A549 (cell line): ENCODE data around the gene DLG1.

ENCODE experiments used
- CTCF ChIP-seq: fragments of >200 bp; sonication (Bioruptor Twin); formaldehyde crosslinking; IDR thresholded peaks from 3 replicates; pipeline ENCODE4 v1.5.1; 2016
- MAX ChIP-seq: IDR thresholded peaks from 2 replicates; pipeline ENCODE4 v1.6.1; 2012
- NR3C1 ChIP-seq: fragments of >200 bp; sonication (Bioruptor Twin); formaldehyde crosslinking; IDR thresholded peaks from 3 replicates; pipeline ENCODE4 v1.6.1; 2017
- POLR2A ChIP-seq: IDR thresholded peaks from 2 replicates; pipeline ENCODE4 v1.6.1; 2012; ENCODE audit warnings: mild to moderate bottlenecking, low read length
- SMC3 ChIP-seq: fragments of >200 bp; sonication (Bioruptor Twin); formaldehyde crosslinking; IDR thresholded peaks from 3 replicates; pipeline ENCODE4 v1.6.1; 2018; ENCODE audit warnings: inconsistent platforms
- TF ChIP-seq, protein P1 (sequence below): fragments of >200 bp; sonication (Bioruptor Twin); formaldehyde crosslinking; IDR thresholded peaks from 3 replicates; pipeline ENCODE4 v1.6.1; 2016

DNA sequence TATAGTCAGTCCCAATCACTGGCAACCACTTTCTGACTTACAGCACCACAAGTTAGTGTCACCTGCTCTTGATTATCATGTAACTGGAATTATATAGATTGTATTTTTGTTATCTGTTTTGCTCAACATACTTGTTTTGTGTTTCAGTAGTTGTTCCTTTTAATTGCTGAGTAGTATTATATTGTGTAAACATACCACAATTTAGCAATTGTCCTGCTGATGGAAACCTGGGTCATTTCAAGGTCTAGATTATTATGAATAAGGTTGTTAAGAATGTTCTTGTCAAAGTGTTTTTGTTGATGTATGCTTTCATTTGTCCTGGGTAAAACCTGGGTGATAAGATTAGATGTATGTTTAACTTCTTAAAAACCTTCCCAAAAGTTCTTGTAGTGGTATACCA is 186.7 kb downstream of the DLG1 start:
- no peak for TF ChIP-seq SMC3
- TF ChIP-seq POLR2A = no peak
- TF ChIP-seq CTCF = no peak
- no peak for TF ChIP-seq NR3C1
- TF ChIP-seq, protein P1, sequence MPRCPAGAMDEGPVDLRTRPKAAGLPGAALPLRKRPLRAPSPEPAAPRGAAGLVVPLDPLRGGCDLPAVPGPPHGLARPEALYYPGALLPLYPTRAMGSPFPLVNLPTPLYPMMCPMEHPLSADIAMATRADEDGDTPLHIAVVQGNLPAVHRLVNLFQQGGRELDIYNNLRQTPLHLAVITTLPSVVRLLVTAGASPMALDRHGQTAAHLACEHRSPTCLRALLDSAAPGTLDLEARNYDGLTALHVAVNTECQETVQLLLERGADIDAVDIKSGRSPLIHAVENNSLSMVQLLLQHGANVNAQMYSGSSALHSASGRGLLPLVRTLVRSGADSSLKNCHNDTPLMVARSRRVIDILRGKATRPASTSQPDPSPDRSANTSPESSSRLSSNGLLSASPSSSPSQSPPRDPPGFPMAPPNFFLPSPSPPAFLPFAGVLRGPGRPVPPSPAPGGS = no peak
- TF ChIP-seq MAX = no peak
